Stimulated activated CD4-positive, alpha-beta T cell treated with anti-CD3 and anti-CD28 coated beads, Interleukin-4, amount 100 ng/mL, for 48 hours (primary cell): ENCODE results near the gene HAUS5.
"Not testable (repeated sequence)": the region's sequence is repeated elsewhere in the genome, so short reads cannot be mapped to it uniquely, and the experiment has no call there.

Experiments
- DNase-seq, 2 donors: peaks; one replicate each; pipeline ENCODE4 v3.0.0-alpha.2; 2020; ENCODE audit warnings: low read depth in 2 of 2

HAUS5 gene

DNA sequence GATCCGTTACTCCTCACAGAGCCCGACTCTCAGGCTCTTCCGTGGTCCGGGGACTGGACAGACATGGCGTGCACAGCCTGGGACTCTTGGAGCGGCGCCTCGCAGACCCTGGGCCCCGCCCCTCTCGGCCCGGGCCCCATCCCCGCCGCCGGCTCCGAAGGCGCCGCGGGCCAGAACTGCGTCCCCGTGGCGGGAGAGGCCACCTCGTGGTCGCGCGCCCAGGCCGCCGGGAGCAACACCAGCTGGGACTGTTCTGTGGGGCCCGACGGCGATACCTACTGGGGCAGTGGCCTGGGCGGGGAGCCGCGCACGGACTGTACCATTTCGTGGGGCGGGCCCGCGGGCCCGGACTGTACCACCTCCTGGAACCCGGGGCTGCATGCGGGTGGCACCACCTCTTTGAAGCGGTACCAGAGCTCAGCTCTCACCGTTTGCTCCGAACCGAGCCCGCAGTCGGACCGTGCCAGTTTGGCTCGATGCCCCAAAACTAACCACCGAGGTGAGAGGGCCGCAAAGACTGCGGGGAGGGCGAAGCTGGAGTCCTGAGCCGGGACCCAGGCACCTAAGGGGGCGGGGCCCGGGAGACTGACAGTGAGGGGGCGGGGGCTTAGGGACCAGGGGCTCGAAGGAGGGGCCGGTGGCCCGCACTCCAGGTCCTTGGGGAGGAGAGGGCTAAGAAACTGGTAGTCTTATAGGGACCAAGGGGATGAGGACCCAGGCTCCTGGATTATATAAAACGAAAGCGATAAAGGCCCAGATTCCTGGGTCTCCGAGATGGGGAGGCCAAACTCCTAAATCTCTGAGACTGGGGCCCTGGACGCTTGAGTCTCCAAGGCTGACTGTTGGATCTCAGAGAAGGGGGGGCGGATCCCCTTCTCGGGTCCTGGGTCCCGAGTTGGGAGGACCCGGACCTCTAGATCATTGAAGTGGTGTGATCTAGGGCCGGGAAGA lies 31.0 kb downstream of the HAUS5 start:
- DNase-seq, result peak; percentile 74 to 76

DNA sequence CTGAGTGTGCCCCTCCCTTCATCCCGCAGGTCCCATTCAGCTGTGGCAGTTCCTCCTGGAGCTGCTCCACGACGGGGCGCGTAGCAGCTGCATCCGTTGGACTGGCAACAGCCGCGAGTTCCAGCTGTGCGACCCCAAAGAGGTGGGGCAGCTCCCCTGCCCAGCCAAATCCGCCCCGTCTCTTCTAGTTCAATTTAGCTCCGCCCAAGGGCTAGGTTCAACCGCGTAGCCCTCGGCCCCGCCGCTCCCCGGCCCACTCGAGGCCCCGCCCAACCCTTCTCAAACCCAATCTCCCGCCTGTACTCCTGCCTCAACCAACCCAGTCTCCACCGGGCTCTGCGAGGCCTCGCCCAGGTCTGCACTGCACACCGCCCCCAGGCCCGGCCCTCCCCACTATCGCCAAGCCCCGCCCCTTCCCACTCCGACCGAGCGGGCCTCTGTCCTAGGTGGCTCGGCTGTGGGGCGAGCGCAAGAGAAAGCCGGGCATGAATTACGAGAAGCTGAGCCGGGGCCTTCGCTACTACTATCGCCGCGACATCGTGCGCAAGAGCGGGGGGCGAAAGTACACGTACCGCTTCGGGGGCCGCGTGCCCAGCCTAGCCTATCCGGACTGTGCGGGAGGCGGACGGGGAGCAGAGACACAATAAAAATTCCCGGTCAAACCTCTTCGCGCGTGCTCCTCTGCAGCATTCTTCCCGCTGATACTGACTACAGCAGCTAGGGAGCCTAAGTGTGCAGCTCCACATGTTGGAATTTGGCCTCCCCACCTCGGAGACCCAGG lies 31.9 kb downstream of the HAUS5 start:
- peak; percentile 96 to 98 for DNase-seq

DNA sequence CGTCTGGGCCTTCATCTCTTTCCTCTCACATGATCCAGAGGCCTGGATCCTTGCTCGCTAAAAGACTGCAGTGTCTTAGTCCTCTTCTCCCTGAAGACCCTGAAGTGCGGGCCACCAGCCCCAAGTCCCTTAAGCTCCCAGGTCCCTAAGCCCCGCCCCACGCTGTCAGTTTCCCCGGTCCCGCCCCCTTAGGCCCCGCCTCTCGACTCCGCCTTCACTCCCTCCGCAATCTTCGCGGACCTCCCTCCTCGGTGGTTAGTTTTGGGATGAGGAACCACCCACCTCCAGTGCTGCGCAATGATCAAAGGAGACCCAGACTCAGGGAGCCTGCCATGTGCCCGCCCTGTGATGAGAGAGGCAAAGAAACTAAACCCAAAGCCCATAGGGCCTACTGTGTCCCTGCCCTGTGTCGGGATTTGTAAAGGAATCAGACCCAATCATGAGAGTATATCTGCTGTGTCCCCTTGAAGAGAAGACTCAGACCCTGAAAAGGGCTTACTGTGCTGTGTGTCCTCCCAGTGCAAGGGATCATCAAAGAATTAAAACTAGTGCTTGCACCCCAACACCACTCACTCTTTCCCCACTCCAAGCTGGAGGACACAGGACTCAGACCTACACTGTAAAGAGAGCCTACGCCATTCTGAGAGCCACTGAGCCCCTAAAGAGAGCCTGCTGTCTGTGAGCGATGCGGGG lies 32.6 kb downstream of the HAUS5 start:
- peak; percentile 83 to 87 for DNase-seq

GRCh38 chr19:35645680-35646511 lies 33.4 kb downstream of the HAUS5 start:
- no peak for DNase-seq

DNA sequence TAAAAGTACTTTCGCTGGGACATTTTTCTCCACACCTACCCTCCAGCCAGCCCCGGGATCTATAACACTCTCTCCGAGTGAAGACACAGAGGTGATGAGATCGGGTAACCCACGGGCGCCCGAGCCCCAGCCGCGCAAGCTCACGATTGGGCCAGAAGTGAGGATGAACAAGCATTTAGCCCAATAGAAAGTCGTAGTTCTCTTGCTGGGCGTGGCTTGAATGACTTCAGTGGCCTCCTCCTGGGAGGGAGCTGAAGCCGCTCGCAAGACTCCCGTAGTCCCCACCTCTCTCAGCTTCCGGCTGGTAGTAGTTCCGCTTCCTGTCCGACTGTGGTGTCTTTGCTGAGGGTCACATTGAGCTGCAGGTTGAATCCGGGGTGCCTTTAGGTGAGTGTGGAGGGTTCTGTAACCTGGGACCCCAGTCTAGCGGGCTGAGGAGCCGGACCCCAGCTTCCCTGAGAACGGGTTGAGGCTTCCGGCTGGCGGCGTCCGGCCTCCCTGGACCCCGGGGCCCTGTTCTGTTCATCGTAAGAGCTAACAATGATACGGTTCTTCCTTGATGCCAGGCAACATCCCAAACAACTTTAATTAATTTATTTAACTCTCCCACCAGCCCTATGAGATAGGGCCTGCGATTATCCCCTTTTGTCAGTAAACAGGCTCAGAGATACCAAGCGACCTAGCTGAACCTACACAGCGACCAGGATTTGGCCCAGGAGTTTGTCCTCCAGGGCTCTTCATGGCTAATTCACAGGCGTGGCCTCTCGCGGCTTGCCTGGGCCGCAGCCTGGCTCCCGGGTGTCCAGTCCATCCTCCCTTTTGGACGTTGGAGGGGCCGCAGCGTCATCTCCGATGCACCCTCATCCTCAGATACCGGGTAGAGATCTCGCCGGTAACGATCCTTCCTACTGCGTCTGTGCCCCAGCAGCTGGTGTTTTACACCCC lies 35.8 kb downstream of the HAUS5 start, which contains the start of gene COX6B1:
COX6B1 (plus strand) TSS at position 307 of the 945 bp plus-strand sequence. CDS start 2,921 bp downstream, outside the sequence.
- peak; percentile 80 to 93 for DNase-seq

DNA sequence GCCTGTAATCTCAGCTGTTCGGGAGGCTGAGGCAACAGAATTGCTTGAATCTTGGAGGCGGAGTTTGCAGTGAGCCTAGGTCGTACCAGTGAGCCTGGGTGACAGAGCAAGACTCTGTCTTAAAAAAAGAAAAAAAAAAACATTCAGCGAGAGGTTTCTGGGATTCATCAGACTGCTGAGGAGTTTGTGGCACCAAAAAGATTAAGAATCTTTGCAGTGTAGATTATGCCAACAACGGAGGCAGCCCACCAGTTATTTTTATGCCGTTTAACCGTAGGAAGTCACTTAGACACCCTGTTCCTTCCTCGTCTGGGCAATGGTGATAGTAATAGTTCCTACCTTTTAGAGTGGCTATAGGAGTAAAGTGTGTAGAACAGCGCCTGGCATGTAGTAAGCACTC lies 38.0 kb downstream of the HAUS5 start:
- no peak for DNase-seq

DNA sequence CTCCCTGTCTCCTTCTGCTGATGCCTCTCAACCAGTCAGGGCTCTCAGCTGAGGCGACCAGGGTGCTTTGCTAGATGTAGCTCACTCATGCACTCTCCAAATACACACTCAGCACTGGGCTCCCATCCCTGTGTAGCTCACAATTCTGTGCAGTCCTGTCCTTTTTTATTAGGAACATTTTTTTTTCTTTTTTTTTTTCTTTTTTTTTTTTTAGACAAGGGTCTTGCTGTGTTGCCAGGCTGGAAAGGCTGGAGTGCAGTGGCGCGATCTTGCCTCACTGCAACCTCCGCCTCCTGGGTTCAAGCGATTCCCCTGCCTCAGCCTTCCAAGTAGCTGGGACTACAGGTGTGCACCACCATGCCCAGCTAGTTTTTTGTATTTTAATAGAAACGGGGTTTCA lies 42.3 kb downstream of the HAUS5 start:
- DNase-seq, result not testable (repeated sequence)

GRCh38 chr19:35655600-35655999 lies 43.1 kb downstream of the HAUS5 start:
- no peak for DNase-seq

DNA sequence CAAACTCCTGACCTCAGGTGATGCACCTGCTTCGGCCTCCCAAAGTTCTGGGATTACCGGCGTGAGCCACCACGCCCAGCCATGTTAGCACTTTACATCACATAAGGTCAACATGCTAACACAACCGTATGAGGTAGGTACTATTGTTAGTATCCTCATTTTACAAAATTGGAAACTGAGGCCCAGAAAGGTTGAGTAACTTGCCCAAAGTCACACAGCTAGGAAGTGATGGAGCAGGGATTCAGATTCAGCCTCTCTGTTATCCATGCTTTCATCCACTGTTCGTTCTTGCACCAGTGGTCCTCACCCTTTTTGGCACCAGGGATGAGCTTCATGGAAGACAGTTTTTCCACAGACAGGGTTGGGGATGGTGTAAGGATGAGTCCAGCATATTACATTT lies 44.2 kb downstream of the HAUS5 start:
- no peak for DNase-seq

DNA sequence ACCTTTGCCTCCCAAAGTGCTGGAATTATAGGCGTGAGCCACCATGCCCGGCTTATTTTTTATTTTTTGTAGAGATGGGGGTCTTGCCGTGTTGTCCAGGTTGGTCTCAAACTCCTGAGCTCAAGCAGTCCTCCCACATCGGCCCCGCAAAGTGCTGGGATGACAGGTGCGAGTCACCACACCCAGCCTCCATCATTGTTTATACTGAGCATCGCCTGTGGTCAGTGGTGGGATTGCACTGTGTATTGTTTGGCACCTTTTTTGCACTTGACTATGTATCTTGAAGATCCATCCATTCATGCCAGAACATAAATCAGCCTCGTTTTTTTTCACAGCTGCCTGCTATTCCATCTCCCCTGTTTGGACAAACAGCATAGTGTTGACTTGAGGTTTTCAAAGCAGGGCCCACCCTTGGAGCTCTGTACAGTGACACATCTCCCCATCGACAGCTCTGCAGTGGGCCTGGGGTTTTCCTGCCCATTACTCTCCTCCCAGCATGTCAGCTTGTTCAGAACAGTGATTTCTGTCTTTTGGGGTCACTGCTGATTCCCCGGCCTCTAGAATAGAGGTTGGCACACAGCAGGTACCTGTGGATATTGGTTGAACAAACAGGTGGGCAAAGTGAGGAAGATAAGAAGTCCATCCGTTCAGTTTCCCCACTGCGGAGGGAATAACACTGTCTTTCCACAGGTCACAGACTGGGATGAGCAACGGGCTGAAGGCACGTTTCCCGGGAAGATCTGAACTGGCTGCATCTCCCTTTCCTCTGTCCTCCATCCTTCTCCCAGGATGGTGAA lies 45.6 kb downstream of the HAUS5 start:
- no peak for DNase-seq

DNA sequence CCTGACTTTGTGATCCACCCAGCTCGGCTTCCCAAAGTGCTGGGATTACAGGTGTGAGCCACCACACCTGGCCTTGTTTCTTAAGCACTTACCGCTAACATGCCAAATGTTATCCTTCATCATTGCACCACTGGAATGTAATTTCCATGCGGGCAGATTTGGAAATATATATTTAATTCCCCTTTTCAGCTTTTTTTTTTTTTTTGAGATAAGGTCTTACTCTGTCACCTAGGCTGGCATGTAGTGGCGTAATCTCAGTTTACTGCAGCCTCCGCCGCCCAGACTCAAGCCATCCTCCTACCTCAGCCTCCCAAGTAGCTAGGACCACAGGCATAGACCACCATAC lies 49.4 kb downstream of the HAUS5 start:
- DNase-seq, result no peak

- DNase-seq, result no peak
Observed at GRCh38 chr19:35663981-35664380, 51.4 kb downstream of the HAUS5 start.

- DNase-seq, result no peak
Observed at GRCh38 chr19:35665157-35665556, 52.6 kb downstream of the HAUS5 start.

GRCh38 chr19:35665604-35666003 lies 53.1 kb downstream of the HAUS5 start:
- DNase-seq, result no peak

DNA sequence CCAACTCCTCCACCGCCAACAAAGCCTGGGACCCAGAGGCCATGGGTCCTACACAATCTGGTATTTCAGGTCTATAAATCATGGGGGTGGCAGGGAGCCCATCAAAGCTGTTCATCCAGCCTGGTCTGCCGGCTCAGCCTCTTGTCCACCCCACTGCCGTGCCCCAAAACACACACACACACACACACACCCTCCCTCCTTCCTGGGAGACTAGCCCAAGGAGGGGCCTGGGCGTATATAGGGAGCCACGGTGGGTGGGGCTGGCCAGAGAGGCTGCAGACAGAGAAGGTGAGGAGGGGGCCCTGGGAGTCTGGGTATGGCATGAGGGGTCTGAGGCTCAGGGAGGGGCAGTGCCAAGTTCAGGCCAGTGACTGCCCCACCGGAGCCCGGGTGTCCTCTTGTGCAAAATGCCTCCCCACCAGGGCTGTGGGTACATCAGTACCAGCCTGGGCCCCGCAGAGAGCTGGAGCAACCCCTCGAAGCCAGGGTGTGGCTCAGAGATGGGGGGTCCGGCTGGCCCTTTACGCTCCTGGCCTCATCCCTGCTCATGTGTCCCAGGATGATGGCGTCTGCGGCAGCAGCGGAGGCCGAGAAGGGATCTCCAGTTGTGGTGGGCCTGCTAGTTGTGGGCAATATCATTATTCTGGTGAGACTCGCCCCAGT lies 53.8 kb downstream of the HAUS5 start, which contains the start of gene UPK1A:
UPK1A (plus strand) TSS at position 267 of the 663 bp plus-strand sequence; CDS start at position 563, 296 bp downstream.
- DNase-seq, result no peak

DNA sequence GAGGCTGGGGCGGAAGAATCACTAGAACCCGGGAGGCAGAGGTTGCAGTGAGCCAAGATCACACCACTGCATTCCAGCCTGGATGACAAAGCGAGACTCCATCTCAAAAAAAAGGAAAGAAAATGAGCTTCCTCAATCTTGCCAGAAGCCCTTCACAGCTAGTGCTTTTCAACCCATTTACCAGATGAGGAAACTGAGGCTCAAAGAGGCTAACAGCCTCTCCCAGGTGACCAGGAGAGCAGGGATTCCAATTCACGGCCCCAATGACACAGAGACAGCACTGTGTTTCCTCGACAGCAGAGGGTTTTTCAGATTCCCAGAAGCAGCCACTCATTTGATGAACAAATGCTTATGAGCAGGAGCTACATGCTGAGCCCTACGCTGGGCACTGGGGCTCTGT lies 57.0 kb downstream of the HAUS5 start:
- DNase-seq, result no peak

DNA sequence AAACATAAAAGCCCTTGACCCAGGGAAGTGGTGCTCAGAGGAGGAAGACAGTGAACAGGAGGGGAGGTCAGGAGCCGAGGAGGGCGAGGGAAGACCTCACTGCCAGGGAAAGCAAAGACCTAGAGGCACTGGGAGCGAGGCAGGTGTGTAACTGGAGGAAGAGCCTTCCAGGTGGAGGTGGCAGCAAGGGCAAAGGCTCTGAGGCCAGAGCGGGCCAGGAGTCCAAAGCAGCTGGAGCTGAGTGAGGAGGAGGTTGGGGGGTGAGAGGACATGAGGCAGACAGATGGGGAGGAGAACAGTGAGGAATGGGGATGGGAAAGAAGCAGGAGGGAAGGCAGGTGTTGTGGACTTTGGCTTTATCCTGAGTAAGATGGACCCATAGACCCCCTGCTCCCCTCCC lies 57.4 kb downstream of the HAUS5 start:
- DNase-seq, result no peak

- DNase-seq, result no peak
Observed at GRCh38 chr19:35670686-35671085, 58.2 kb downstream of the HAUS5 start.

- DNase-seq, result no peak
Observed at GRCh38 chr19:35671818-35672217, 59.3 kb downstream of the HAUS5 start.
